ENCODE results near the gene ARHGEF6. TPM values are rescaled to one million over a fixed set of nuclear protein-coding genes. Genes with fewer than 3 reads are reported as not detected.

The ARHGEF6 gene
- total RNA-seq, 2 donors from 2014 or later: 2.7 to 5.7 TPM

- Histone ChIP-seq H3K4me3 (no peak overlapping the region), H3K4me1 (no peaks in the 10 kb centered on the region), H3K9me3 (no peaks in the 10 kb centered on the region), H3K27ac (no peak overlapping the region), H3K27me3 (peaks cover 6% of the 10 kb centered on the region), H3K9ac (ENCODE audit: low read depth in 2 of 2, low read length in 2 of 2) (no peak overlapping the region), H3K36me3 (no peaks in the 10 kb centered on the region)
- no peak for TF ChIP-seq CTCF (IDR thresholded peaks at IDR 0.05)
- DNase-seq: no peak
- intact Hi-C loops (cut with DNase I): no loop called here
Measured at GRCh38 chrX:136764206-136764605, 16.5 kb downstream of the ARHGEF6 start.

GRCh38 chrX:136762820-136763452 is 17.8 kb downstream of the ARHGEF6 start:
- intact Hi-C loops (cut with DNase I): no loop called here
- Histone ChIP-seq H3K4me3 (no peak overlapping the region), H3K9me3 (no peaks in the 10 kb centered on the region), H3K27ac (no peak overlapping the region), H3K27me3 (peaks cover 6% of the 10 kb centered on the region), H3K4me1 (no peaks in the 10 kb centered on the region), H3K9ac (ENCODE audit: low read depth in 2 of 2, low read length in 2 of 2) (no peak overlapping the region), H3K36me3 (no peaks in the 10 kb centered on the region)
- DNase-seq: no peak
- TF ChIP-seq CTCF (IDR thresholded peaks at IDR 0.05): no peak

- TF ChIP-seq CTCF (IDR thresholded peaks at IDR 0.05): no peak
- Histone ChIP-seq H3K27ac (no peak overlapping the region), H3K4me3 (no peak overlapping the region), H3K9ac (ENCODE audit: low read depth in 2 of 2, low read length in 2 of 2) (no peak overlapping the region), H3K27me3 (no peaks in the 10 kb centered on the region), H3K4me1 (no peaks in the 10 kb centered on the region), H3K9me3 (no peaks in the 10 kb centered on the region), H3K36me3 (no peaks in the 10 kb centered on the region)
- intact Hi-C loops (cut with DNase I): no loop called here
- no peak for DNase-seq
Measured at GRCh38 chrX:136761421-136761820, 19.3 kb downstream of the ARHGEF6 start.

- no peaks in the 10 kb centered on the region for H3K36me3 ChIP-seq
- H3K27ac ChIP-seq: no peak overlapping the region
- DNase-seq: no peak
- no peak for TF ChIP-seq CTCF (IDR thresholded peaks at IDR 0.05)
- no peaks in the 10 kb centered on the region for H3K4me1 ChIP-seq
- intact Hi-C loops (cut with DNase I): no loop called here
- no peak overlapping the region for H3K4me3 ChIP-seq
- H3K9ac ChIP-seq (ENCODE audit: low read depth in 2 of 2, low read length in 2 of 2): no peak overlapping the region
- H3K9me3 ChIP-seq: no peaks in the 10 kb centered on the region
- H3K27me3 ChIP-seq: no peaks in the 10 kb centered on the region
Measured at GRCh38 chrX:136759968-136760367, 20.8 kb downstream of the ARHGEF6 start.

GRCh38 chrX:136755411-136755810 is 25.3 kb downstream of the ARHGEF6 start:
- Histone ChIP-seq H3K9ac (ENCODE audit: low read depth in 2 of 2, low read length in 2 of 2) (no peak overlapping the region), H3K4me3 (no peak overlapping the region), H3K27me3 (no peaks in the 10 kb centered on the region), H3K9me3 (no peaks in the 10 kb centered on the region), H3K27ac (no peak overlapping the region), H3K4me1 (no peaks in the 10 kb centered on the region), H3K36me3 (no peaks in the 10 kb centered on the region)
- TF ChIP-seq CTCF (IDR thresholded peaks at IDR 0.05): no peak
- intact Hi-C loops (cut with DNase I): no loop called here
- DNase-seq: no peak

Measured in colonic mucosa (tissue), 4 donors.